SK-N-MC (cell line): ENCODE data around the gene RBM20.

Experiments used
- EZH2 ChIP-seq: fragments of 200-600 bp; sonication (generic); IDR thresholded peaks from one replicate; pipeline ENCODE4 v1.6.1; 2017; ENCODE audit warnings: antibody characterized with exemption
- POLR2AphosphoS5 ChIP-seq: IDR thresholded peaks from 2 replicates; pipeline ENCODE4 v1.6.1; 2012; ENCODE audit warnings: mild to moderate bottlenecking, low read depth, low read length, borderline replicate concordance

GRCh38 chr10:110704906-110705476 is 60.9 kb downstream of the RBM20 start:
- TF ChIP-seq EZH2 (no peak), POLR2AphosphoS5 (no peak)
